ENCODE results near the gene KCNMA1. TPM values are rescaled to one million over a fixed set of nuclear protein-coding genes. Genes with fewer than 3 reads are reported as not detected.

Gene KCNMA1
- total and polyA plus RNA-seq, 10 of the 15 experiments (the other 5 are each of a cell fraction or from before 2014, with no cell fraction given) = 8.5 to 77.0 (median 21.3) TPM

DNA sequence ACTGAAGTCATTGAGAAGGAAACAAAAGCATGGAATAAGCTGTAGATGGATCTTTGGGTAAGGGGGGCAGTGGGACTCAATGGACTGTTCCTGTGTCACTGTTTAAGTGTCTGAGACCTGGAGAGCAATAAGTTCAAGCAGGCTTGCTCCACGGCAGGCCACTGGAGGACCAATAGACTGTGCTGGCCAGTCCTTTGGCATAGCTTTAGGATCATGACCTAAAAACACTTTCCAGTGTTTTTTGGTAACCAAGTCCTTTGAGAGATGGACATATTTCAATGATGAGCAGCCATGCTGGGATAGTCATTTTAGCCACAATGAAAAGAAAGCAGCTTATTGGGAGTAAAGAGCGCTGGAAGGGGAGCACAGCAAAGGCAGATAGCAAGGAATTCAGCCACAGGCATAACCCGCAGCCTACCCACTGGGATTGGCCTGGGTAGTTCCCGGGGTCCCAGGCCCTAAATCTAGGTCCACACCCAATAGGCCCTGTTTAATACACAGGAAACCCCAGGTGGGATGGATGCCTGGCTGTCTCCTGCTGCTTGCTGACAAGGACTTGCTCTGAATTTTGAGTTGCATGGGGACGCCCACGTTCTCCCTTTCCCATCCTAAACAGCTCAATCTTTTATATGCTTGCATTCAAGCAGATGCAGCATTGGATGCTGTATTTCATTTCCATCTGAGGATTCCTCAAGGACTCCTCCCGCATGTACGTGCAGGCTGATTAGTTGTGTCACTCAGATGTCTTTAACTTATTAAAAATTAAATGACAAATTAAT lies 727.2 kb downstream of the KCNMA1 start:
- DNase-seq (ENCODE audit: low read depth, low spot score) = no peak
- ChIA-PET POLR2A (no interaction called here), CTCF (interaction anchor here (0.9 kb wide), 1 partner anchor 12 kb away, joined by 3 read pairs; no protein-coding TSS in a partner anchor), RAD21 (ENCODE audit: unreplicated experiment) (no interaction called here), SMC1A (ENCODE audit: uncharacterized antibody, unreplicated experiment) (no interaction called here)
- intact Hi-C loops (cut with micrococcal nuclease; ENCODE audit: unreplicated experiment) = no loop called here
- H3K27me3 ChIP-seq (replicated peaks in 1 of 2; ENCODE audit: control insufficient read depth in 2 of 2, insufficient read depth in 2 of 2, low read length in 1 of 2) = no peaks in the 10 kb centered on the region
- no peak overlapping the region for H2AFZ ChIP-seq (ENCODE audit: control insufficient read depth, low read depth, low read length)
- no peak for FAIRE-seq
- no peaks in the 10 kb centered on the region for H4K20me1 ChIP-seq (ENCODE audit: control insufficient read depth, insufficient read depth)
- H3K27ac ChIP-seq (ENCODE audit: control insufficient read depth, insufficient read depth) = no peak overlapping the region
- BruUV-seq (replicated peaks) = no TSS peak
- H3K4me1 ChIP-seq (ENCODE audit: control insufficient read depth, insufficient read depth, low read length) = no peaks in the 10 kb centered on the region
- H3K79me2 ChIP-seq (ENCODE audit: control insufficient read depth, insufficient read depth, low read length) = no peaks in the 10 kb centered on the region
- no peaks in the 10 kb centered on the region; the same call in 2 of the 3 replicates for H3K9me3 ChIP-seq (replicated peaks; ENCODE audit: control insufficient read depth, insufficient read depth, low read length)
- WGBS (ENCODE audit: insufficient coverage, insufficient replicate concordance, low lambda C conversion rate, missing lambda C conversion rate) = 43% methylated on average over 8 of the region's 8 CpGs
- in situ Hi-C loops (cut with MboI) = no loop called here
- TF ChIP-seq, protein P1, sequence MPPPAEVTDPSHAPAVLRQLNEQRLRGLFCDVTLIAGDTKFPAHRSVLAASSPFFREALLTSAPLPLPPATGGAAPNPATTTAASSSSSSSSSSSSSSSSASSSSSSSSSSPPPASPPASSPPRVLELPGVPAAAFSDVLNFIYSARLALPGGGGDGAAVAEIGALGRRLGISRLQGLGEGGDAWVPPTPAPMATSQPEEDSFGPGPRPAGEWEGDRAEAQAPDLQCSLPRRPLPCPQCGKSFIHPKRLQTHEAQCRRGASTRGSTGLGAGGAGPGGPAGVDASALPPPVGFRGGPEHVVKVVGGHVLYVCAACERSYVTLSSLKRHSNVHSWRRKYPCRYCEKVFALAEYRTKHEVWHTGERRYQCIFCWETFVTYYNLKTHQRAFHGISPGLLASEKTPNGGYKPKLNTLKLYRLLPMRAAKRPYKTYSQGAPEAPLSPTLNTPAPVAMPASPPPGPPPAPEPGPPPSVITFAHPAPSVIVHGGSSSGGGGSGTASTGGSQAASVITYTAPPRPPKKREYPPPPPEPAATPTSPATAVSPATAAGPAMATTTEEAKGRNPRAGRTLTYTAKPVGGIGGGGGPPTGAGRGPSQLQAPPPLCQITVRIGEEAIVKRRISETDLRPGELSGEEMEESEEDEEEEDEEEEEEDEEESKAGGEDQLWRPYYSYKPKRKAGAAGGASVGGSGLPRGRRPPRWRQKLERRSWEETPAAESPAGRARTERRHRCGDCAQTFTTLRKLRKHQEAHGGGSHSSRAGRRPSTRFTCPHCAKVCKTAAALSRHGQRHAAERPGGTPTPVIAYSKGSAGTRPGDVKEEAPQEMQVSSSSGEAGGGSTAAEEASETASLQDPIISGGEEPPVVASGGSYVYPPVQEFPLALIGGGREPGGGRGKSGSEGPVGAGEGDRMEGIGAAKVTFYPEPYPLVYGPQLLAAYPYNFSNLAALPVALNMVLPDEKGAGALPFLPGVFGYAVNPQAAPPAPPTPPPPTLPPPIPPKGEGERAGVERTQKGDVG (CRISPR knock-in tag; IDR thresholded peaks at IDR 0.05) = no peak
- TF ChIP-seq KDM1A (IDR thresholded peaks at IDR 0.05; ENCODE audit: borderline replicate concordance) (no peak), SUZ12 (IDR thresholded peaks at IDR 0.05; ENCODE audit: unreplicated experiment) (no peak), ZNF274 (IDR thresholded peaks at IDR 0.05; ENCODE audit: insufficient read depth, insufficient read length) (no peak), POLR2A (IDR thresholded peaks at IDR 0.05; ENCODE audit: low read depth, low read length) (no peak), TCF7 (IDR thresholded peaks at IDR 0.05; ENCODE audit: borderline replicate concordance) (no peak), ZSCAN29 (IDR thresholded peaks at IDR 0.05) (no peak), SREBF2 (IDR thresholded peaks at IDR 0.05; ENCODE audit: low read length) (no peak)
- TF ChIP-seq, protein P2, sequence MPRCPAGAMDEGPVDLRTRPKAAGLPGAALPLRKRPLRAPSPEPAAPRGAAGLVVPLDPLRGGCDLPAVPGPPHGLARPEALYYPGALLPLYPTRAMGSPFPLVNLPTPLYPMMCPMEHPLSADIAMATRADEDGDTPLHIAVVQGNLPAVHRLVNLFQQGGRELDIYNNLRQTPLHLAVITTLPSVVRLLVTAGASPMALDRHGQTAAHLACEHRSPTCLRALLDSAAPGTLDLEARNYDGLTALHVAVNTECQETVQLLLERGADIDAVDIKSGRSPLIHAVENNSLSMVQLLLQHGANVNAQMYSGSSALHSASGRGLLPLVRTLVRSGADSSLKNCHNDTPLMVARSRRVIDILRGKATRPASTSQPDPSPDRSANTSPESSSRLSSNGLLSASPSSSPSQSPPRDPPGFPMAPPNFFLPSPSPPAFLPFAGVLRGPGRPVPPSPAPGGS (IDR thresholded peaks at IDR 0.05; ENCODE audit: borderline replicate concordance, insufficient read depth, low read depth, low read length, poor library complexity, severe bottlenecking) = no peak
- no peaks in the 10 kb centered on the region; a peak in 1 of 4 replicates for H3K36me3 ChIP-seq (ENCODE audit: control insufficient read depth in 2 of 2, insufficient read depth in 2 of 2, low read length in 1 of 2)
- H3K4me3 ChIP-seq = no peak overlapping the region
- ATAC-seq = no peak
- no peak overlapping the region for H3K9ac ChIP-seq (ENCODE audit: control insufficient read depth, insufficient read depth, low read length)
- no peak overlapping the region for H3K4me2 ChIP-seq (ENCODE audit: control insufficient read depth, insufficient read depth)
